Endothelial cell of umbilical vein (primary cell): Measurements from ENCODE around the gene ITPR2. TPM values are rescaled to one million over a fixed set of nuclear protein-coding genes. Genes with fewer than 3 reads are reported as not detected.

ENCODE experiments used
- BruUV-seq: library from RNA; stranded (reverse); fragments of 400-500 nt; replicated peaks from 2 replicates; lab custom pipeline; 2021; lab: Mats Ljungman, UMichigan
- CTCF ChIA-PET: fragments of 300-600, 350-600 bp; sonication (Branson Sonifier 250); formaldehyde crosslinking; loops from one replicate; lab custom pipeline; 2021; ENCODE audit warnings: antibody characterized with exemption, inconsistent platforms; lab: Charles Lee
- POLR2A ChIA-PET: fragments of 300-600, 350-600 bp; sonication (Branson Sonifier 250); formaldehyde crosslinking; loops from one replicate; lab custom pipeline; 2021; ENCODE audit warnings: antibody characterized with exemption, inconsistent platforms; lab: Charles Lee
- DNase-seq: peaks from one replicate; pipeline ENCODE4 v3.0.0-alpha.2; 2011; ENCODE audit warnings: low read depth, low spot score
- FAIRE-seq: peaks from 2 replicates; lab custom pipeline; 2011; peaks lifted over from hg19 to GRCh38; lab: Jason Lieb, UNC
- H2AFZ ChIP-seq: 2 replicates; pipeline ENCODE4 v1.6.0; 2012; ENCODE audit warnings: low read depth, low read length, control low read depth, inconsistent platforms
- H3K27ac ChIP-seq: 2 replicates; pipeline ENCODE4 v1.5.1; 2011; ENCODE audit warnings: low read depth, mild to moderate bottlenecking, control low read depth, low read length, moderate library complexity; ENCODE audit not compliant: insufficient read depth
- H3K27me3 ChIP-seq, 2 experiments: 2 replicates each; pipeline versions ENCODE4 v1.6.0 to v1.6.1; 2011; ENCODE audit warnings: low read length in 2 of 2, mixed read lengths in 1 of 2; ENCODE audit not compliant: control insufficient read depth in 2 of 2, insufficient read depth in 2 of 2
- H3K36me3 ChIP-seq, 2 experiments: 2 replicates in 1 of 2; 3 replicates in 1 of 2; pipeline ENCODE4 v1.5.1; 2011; ENCODE audit warnings: low read length in 2 of 2, mild to moderate bottlenecking in 1 of 2, moderate library complexity in 1 of 2; ENCODE audit not compliant: control insufficient read depth in 2 of 2, insufficient read depth in 2 of 2; ENCODE audit errors: extremely low read depth in 1 of 2
- H3K4me1 ChIP-seq: 3 replicates; pipeline ENCODE4 v1.5.1; 2011; ENCODE audit warnings: mild to moderate bottlenecking, low read length; ENCODE audit not compliant: control insufficient read depth, insufficient read depth; ENCODE audit errors: extremely low read depth
- H3K4me2 ChIP-seq: 2 replicates; pipeline ENCODE4 v1.6.1; 2011; ENCODE audit warnings: low read length, control low read depth, mixed read lengths; ENCODE audit not compliant: insufficient read depth
- H3K4me3 ChIP-seq, 3 experiments: fragments of 200-600 bp in 1 of 3; sonication (generic), shearing (Covaris generic) in 1 of 3; replicated peaks in 1 of 3; 2 replicates each; pipeline ENCODE4 v1.5.1; 2011 to 2016; ENCODE audit warnings: control low read depth in 3 of 3, low read length in 3 of 3, mild to moderate bottlenecking in 2 of 3, inconsistent platforms in 1 of 3, low read depth in 1 of 3, moderate library complexity in 1 of 3; ENCODE audit not compliant: insufficient read depth in 1 of 3
- H3K79me2 ChIP-seq: 2 replicates; pipeline ENCODE4 v1.6.0; 2012; ENCODE audit warnings: low read length, inconsistent platforms; ENCODE audit not compliant: control insufficient read depth, insufficient read depth
- H3K9ac ChIP-seq: replicated peaks from 2 replicates; pipeline ENCODE3; 2011; ENCODE audit warnings: low read length, control low read depth; ENCODE audit not compliant: insufficient read depth; ENCODE audit errors: extremely low read depth
- H3K9me1 ChIP-seq: replicated peaks from 3 replicates; pipeline ENCODE4 v1.6.0; 2011; ENCODE audit warnings: mild to moderate bottlenecking, low read length; ENCODE audit not compliant: control insufficient read depth, insufficient read depth; ENCODE audit errors: extremely low read depth
- H3K9me3 ChIP-seq: replicated peaks from 2 replicates; pipeline ENCODE4 v1.5.1; 2012; ENCODE audit warnings: low read length, inconsistent platforms; ENCODE audit not compliant: control insufficient read depth, insufficient read depth
- H4K20me1 ChIP-seq: replicated peaks from 2 replicates; pipeline ENCODE3; 2011; ENCODE audit warnings: mild to moderate bottlenecking, low read length; ENCODE audit not compliant: control insufficient read depth, insufficient read depth; ENCODE audit errors: extremely low read depth
- CTCF ChIP-seq, 2 donors: IDR thresholded peaks; 1 replicate in 1 of 2; 2 replicates in 1 of 2; pipeline ENCODE4 v1.5.1; 2011; ENCODE audit warnings: low read length in 2 of 2, mild to moderate bottlenecking in 2 of 2, moderate library complexity in 2 of 2, control low read depth in 1 of 2, inconsistent platforms in 1 of 2, low read depth in 1 of 2; ENCODE audit not compliant: insufficient read depth in 1 of 2; ENCODE audit errors: extremely low read depth in 1 of 2
- EZH2 ChIP-seq: IDR thresholded peaks from 2 replicates; pipeline ENCODE4 v1.6.1; 2012; ENCODE audit warnings: borderline replicate concordance, low read depth, mild to moderate bottlenecking, moderate library complexity, low read length, inconsistent platforms; ENCODE audit not compliant: severe bottlenecking
- FOS ChIP-seq: IDR thresholded peaks from 2 replicates; pipeline ENCODE4 v1.6.1; 2011; ENCODE audit warnings: mild to moderate bottlenecking, low read length, moderate library complexity, borderline replicate concordance; ENCODE audit not compliant: insufficient read depth
- GATA2 ChIP-seq: IDR thresholded peaks from 2 replicates; pipeline ENCODE4 v1.7.0; 2011; ENCODE audit warnings: low read depth, mild to moderate bottlenecking, moderate library complexity, mixed read lengths, low read length; ENCODE audit not compliant: insufficient read length, insufficient read depth
- JUN ChIP-seq: IDR thresholded peaks from 2 replicates; pipeline ENCODE4 v1.6.1; 2011; ENCODE audit warnings: borderline replicate concordance, low read depth; ENCODE audit not compliant: insufficient read length, insufficient read depth
- MAX ChIP-seq: IDR thresholded peaks from 2 replicates; pipeline ENCODE4 v1.6.1; 2011; ENCODE audit not compliant: insufficient read depth, insufficient read length
- MYC ChIP-seq: IDR thresholded peaks from one replicate; pipeline ENCODE4 v1.6.1; 2011; ENCODE audit warnings: mild to moderate bottlenecking, low read depth, low read length
- POLR2A ChIP-seq: IDR thresholded peaks from 2 replicates; pipeline ENCODE4 v1.6.1; 2012; ENCODE audit warnings: low read depth, mild to moderate bottlenecking, control low read depth, low read length
- POLR2AphosphoS5 ChIP-seq: IDR thresholded peaks from 2 replicates; pipeline ENCODE4 v1.6.1; 2012; ENCODE audit warnings: low read depth, mild to moderate bottlenecking, control low read depth, low read length, moderate library complexity; ENCODE audit not compliant: insufficient read depth
- dilution Hi-C: fragments of 300-500 bp; cut with MboI; formaldehyde crosslinking; loops from one replicate; pipeline ENCODE4 v1.15.0; 2019; ENCODE audit warnings: low sequenced_read_pairs; ENCODE audit not compliant: extremely low pct_ligation_motif_present
- intact Hi-C: fragments of 100-400 bp; cut with micrococcal nuclease; formaldehyde crosslinking; loops from one replicate; pipeline ENCODE4 v1.10.0; 2022
- polyA plus RNA-seq, 4 experiments: library from polyadenylated mRNA; depleted of rRNA in 3 of 4; stranded (reverse) in 3 of 4; unstranded in 1 of 4; fragments of >200 nt; gene quantifications; 2 replicates each; pipeline versions ENCODE4 v1.2.1 to v1.2.3, GENCODE V29; 2011 to 2012; ENCODE audit warnings: missing spikeins in 1 of 4
- total RNA-seq: library from RNA; stranded (reverse); gene quantifications from 2 replicates; pipeline ENCODE4 v1.2.3, GENCODE V29; 2021

ITPR2 gene
- total and polyA plus RNA-seq, 2 donors (not counting 3 experiments of a cell fraction or from before 2014, with no cell fraction given): 16.2 to 86.8 TPM

GRCh38 chr12:26527682-26528081 is 305.3 kb downstream of the ITPR2 start:
- no peak for FAIRE-seq
- Histone ChIP-seq H3K9me1 (no peaks in the 10 kb centered on the region), H2AFZ (no peak overlapping the region), H3K27me3 (no peaks in the 10 kb centered on the region), H3K9ac (no peak overlapping the region), H3K27ac (no peak overlapping the region), H3K4me2 (no peak overlapping the region), H3K79me2 (no peaks in the 10 kb centered on the region), H3K36me3 (no peaks in the 10 kb centered on the region), H3K4me3 (no peak overlapping the region), H4K20me1 (no peaks in the 10 kb centered on the region), H3K4me1 (no peaks in the 10 kb centered on the region), H3K9me3 (peaks cover 2% of the 10 kb centered on the region)
- CTCF ChIA-PET: no interaction called here
- DNase-seq: no peak
- TF ChIP-seq POLR2AphosphoS5 (no peak), FOS (no peak), GATA2 (no peak), CTCF (IDR thresholded peaks at IDR 0.05; ENCODE audit: extremely low read depth in 1 of 2, insufficient read depth in 1 of 2, low read depth in 1 of 2, low read length in 2 of 2) (no peak), MYC (no peak), EZH2 (no peak), MAX (no peak), JUN (no peak), POLR2A (no peak)
- no TSS peak for BruUV-seq
- POLR2A ChIA-PET: no interaction called here
- dilution Hi-C loops (no loop called here), intact Hi-C loops (loop anchor here (10.0 kb wide), 1 partner anchor 403 kb away; the partner anchor contains the start of gene BHLHE41)
